Astrocyte (in vitro differentiated cells and primary cell): ENCODE data around the gene DOCK1. TPM values are rescaled to one million over a fixed set of nuclear protein-coding genes. Genes with fewer than 3 reads are reported as not detected.

ENCODE experiments used
- DNase-seq: peaks from one replicate; pipeline ENCODE4 v3.0.0-alpha.2; 2010; ENCODE audit warnings: low read depth
- FAIRE-seq: peaks from 2 replicates; lab custom pipeline; 2011; peaks lifted over from hg19 to GRCh38; lab: Jason Lieb, UNC
- H2AFZ ChIP-seq: 2 replicates; pipeline ENCODE4 v1.6.0; 2012; ENCODE audit warnings: low read depth, low read length, inconsistent platforms
- H3K27ac ChIP-seq: 2 replicates; pipeline ENCODE4 v1.5.1; 2011; ENCODE audit warnings: low read depth, low read length, inconsistent platforms
- H3K27me3 ChIP-seq: 2 replicates; pipeline ENCODE4 v1.6.0; 2011; ENCODE audit warnings: low read length, inconsistent platforms; ENCODE audit not compliant: insufficient read depth
- H3K36me3 ChIP-seq: 2 replicates; pipeline ENCODE4 v1.5.1; 2011; ENCODE audit warnings: low read length, inconsistent platforms; ENCODE audit not compliant: insufficient read depth
- H3K4me1 ChIP-seq: 2 replicates; pipeline ENCODE4 v1.5.1; 2011; ENCODE audit warnings: low read length, inconsistent platforms; ENCODE audit not compliant: insufficient read depth
- H3K4me2 ChIP-seq: 2 replicates; pipeline ENCODE4 v1.6.0; 2012; ENCODE audit warnings: low read length, inconsistent platforms
- H3K4me3 ChIP-seq: 2 replicates; pipeline ENCODE4 v1.5.1; 2011; ENCODE audit warnings: low read depth, mild to moderate bottlenecking, low read length, inconsistent platforms; ENCODE audit not compliant: insufficient read depth
- H3K79me2 ChIP-seq: 2 replicates; pipeline ENCODE4 v1.6.0; 2012; ENCODE audit warnings: mild to moderate bottlenecking, low read length, inconsistent platforms; ENCODE audit not compliant: insufficient read depth
- H3K9ac ChIP-seq: 2 replicates; pipeline ENCODE4 v1.6.0; 2012; ENCODE audit warnings: mild to moderate bottlenecking, low read length, inconsistent platforms
- H3K9me3 ChIP-seq: 2 replicates; pipeline ENCODE4 v1.5.1; 2012; ENCODE audit warnings: low read depth, mild to moderate bottlenecking, low read length, inconsistent platforms; ENCODE audit not compliant: insufficient read depth
- H4K20me1 ChIP-seq: 2 replicates; pipeline ENCODE4 v1.6.0; 2012; ENCODE audit warnings: low read length, inconsistent platforms; ENCODE audit not compliant: insufficient read depth
- H3K27ac Mint-ChIP-seq: one replicate; pipeline ENCODE4 v1.8.0; 2021; ENCODE audit warnings: mild to moderate bottlenecking, mixed read lengths; ENCODE audit not compliant: unreplicated experiment
- H3K27me3 Mint-ChIP-seq: one replicate; pipeline ENCODE4 v1.8.0; 2021; ENCODE audit warnings: low read depth, mixed read lengths; ENCODE audit not compliant: unreplicated experiment
- H3K36me3 Mint-ChIP-seq: one replicate; pipeline ENCODE4 v1.8.0; 2021; ENCODE audit warnings: low read depth, mixed read lengths; ENCODE audit not compliant: unreplicated experiment
- H3K4me1 Mint-ChIP-seq: one replicate; pipeline ENCODE4 v1.8.0; 2021; ENCODE audit warnings: low read depth, mixed read lengths; ENCODE audit not compliant: unreplicated experiment
- H3K4me3 Mint-ChIP-seq: one replicate; pipeline ENCODE4 v1.8.0; 2021; ENCODE audit warnings: mild to moderate bottlenecking, moderate library complexity, mixed read lengths; ENCODE audit not compliant: unreplicated experiment
- H3K9me3 Mint-ChIP-seq: one replicate; pipeline ENCODE4 v1.8.0; 2021; ENCODE audit warnings: mild to moderate bottlenecking, mixed read lengths; ENCODE audit not compliant: unreplicated experiment
- CTCF ChIP-seq: IDR thresholded peaks from 2 replicates; pipeline ENCODE4 v1.5.1; 2011; ENCODE audit warnings: low read depth, mild to moderate bottlenecking, inconsistent platforms, low read length, moderate library complexity; ENCODE audit not compliant: insufficient read depth
- EZH2 ChIP-seq: IDR thresholded peaks from 2 replicates; pipeline ENCODE4 v1.6.1; 2012; ENCODE audit warnings: mild to moderate bottlenecking, low read length, inconsistent platforms; ENCODE audit not compliant: insufficient read depth
- total RNA-seq: library from RNA; stranded (reverse); gene quantifications from 2 replicates; pipeline ENCODE4 v1.2.1, GENCODE V29; 2021

Gene DOCK1
- total RNA-seq, 1 donor from 2014 or later: 42.5 TPM

GRCh38 chr10:126939706-126940105, 34.5 kb downstream of the DOCK1 start:
- Histone ChIP-seq H3K9ac (no peak overlapping the region), H3K4me3 (no peak overlapping the region), H3K9me3 (no peaks in the 10 kb centered on the region), H3K4me2 (no peak overlapping the region), H3K27me3 (no peaks in the 10 kb centered on the region), H3K27ac (no peak overlapping the region), H3K4me1 (peaks cover 8% of the 10 kb centered on the region), H4K20me1 (peaks cover 92% of the 10 kb centered on the region), H3K79me2 (peaks cover 89% of the 10 kb centered on the region), H3K36me3 (peaks cover 3% of the 10 kb centered on the region), H2AFZ (no peak overlapping the region)
- peaks cover 2% of the 10 kb centered on the region for H3K9me3 Mint-ChIP-seq
- no peak for TF ChIP-seq CTCF
- TF ChIP-seq EZH2: no peak
- H3K27ac Mint-ChIP-seq: no peak overlapping the region
- FAIRE-seq (no peak), DNase-seq (no peak)
- H3K36me3 Mint-ChIP-seq: peaks cover 8% of the 10 kb centered on the region
- no peak overlapping the region for H3K4me3 Mint-ChIP-seq
- no peaks in the 10 kb centered on the region for H3K27me3 Mint-ChIP-seq
- H3K4me1 Mint-ChIP-seq: peaks cover 5% of the 10 kb centered on the region

GRCh38 chr10:126940670-126941310, 35.6 kb downstream of the DOCK1 start:
- FAIRE-seq (no peak), DNase-seq (no peak)
- Mint-ChIP-seq H3K9me3 (peaks cover 6% of the 10 kb centered on the region), H3K4me3 (no peak overlapping the region), H3K4me1 (peaks cover 3% of the 10 kb centered on the region), H3K27me3 (no peaks in the 10 kb centered on the region), H3K36me3 (peaks cover 8% of the 10 kb centered on the region), H3K27ac (no peak overlapping the region)
- TF ChIP-seq CTCF (no peak), EZH2 (no peak)
- Histone ChIP-seq H3K4me3 (no peak overlapping the region), H3K9me3 (no peaks in the 10 kb centered on the region), H2AFZ (no peak overlapping the region), H4K20me1 (peaks cover 92% of the 10 kb centered on the region), H3K79me2 (peaks cover 92% of the 10 kb centered on the region), H3K36me3 (peaks cover 3% of the 10 kb centered on the region), H3K4me1 (peaks cover under 1% of the 10 kb centered on the region), H3K9ac (no peak overlapping the region), H3K4me2 (no peak overlapping the region), H3K27ac (no peak overlapping the region), H3K27me3 (no peaks in the 10 kb centered on the region)

GRCh38 chr10:126944191-126944590, 39.0 kb downstream of the DOCK1 start:
- H3K36me3 Mint-ChIP-seq: peaks cover 6% of the 10 kb centered on the region
- Histone ChIP-seq H3K4me2 (no peak overlapping the region), H3K36me3 (peaks cover 3% of the 10 kb centered on the region), H2AFZ (no peak overlapping the region), H3K4me1 (no peaks in the 10 kb centered on the region), H3K27ac (no peak overlapping the region), H3K9me3 (peaks cover 6% of the 10 kb centered on the region), H3K4me3 (no peak overlapping the region), H4K20me1 (peaks cover 83% of the 10 kb centered on the region), H3K9ac (no peak overlapping the region), H3K79me2 (peaks cover 87% of the 10 kb centered on the region), H3K27me3 (no peaks in the 10 kb centered on the region)
- H3K4me3 Mint-ChIP-seq: no peak overlapping the region
- FAIRE-seq: no peak
- no peaks in the 10 kb centered on the region for H3K27me3 Mint-ChIP-seq
- H3K27ac Mint-ChIP-seq: peak overlapping the region; percentile 2
- H3K9me3 Mint-ChIP-seq: peaks cover 6% of the 10 kb centered on the region
- TF ChIP-seq EZH2: no peak
- no peak for TF ChIP-seq CTCF
- DNase-seq: no peak
- peaks cover 2% of the 10 kb centered on the region for H3K4me1 Mint-ChIP-seq
